ENCODE measurements around the gene MICAL3. TPM values are rescaled to one million over a fixed set of nuclear protein-coding genes. Genes with fewer than 3 reads are reported as not detected.
"Not testable (repeated sequence)": the region's sequence is repeated elsewhere in the genome, so short reads cannot be mapped to it uniquely, and the experiment has no call there.

MICAL3 gene
- total RNA-seq, 1 donor from 2014 or later = 36.9 TPM

GRCh38 chr22:18042685-18043084 is 18.3 kb upstream of the MICAL3 start:
- Histone ChIP-seq H3K4me3 (no peak overlapping the region), H3K4me1 (peaks cover 3 to 12% of the 10 kb centered on the region in 2 donors), H3K9me3 (no peaks in the 10 kb centered on the region), H3K27ac (no peak overlapping the region), H3K36me3 (no peaks in the 10 kb centered on the region), H3K27me3 (no peaks in the 10 kb centered on the region)
- DNase-seq (ENCODE audit: low spot score in 2 of 2) = no peak
- TF ChIP-seq, protein P1, sequence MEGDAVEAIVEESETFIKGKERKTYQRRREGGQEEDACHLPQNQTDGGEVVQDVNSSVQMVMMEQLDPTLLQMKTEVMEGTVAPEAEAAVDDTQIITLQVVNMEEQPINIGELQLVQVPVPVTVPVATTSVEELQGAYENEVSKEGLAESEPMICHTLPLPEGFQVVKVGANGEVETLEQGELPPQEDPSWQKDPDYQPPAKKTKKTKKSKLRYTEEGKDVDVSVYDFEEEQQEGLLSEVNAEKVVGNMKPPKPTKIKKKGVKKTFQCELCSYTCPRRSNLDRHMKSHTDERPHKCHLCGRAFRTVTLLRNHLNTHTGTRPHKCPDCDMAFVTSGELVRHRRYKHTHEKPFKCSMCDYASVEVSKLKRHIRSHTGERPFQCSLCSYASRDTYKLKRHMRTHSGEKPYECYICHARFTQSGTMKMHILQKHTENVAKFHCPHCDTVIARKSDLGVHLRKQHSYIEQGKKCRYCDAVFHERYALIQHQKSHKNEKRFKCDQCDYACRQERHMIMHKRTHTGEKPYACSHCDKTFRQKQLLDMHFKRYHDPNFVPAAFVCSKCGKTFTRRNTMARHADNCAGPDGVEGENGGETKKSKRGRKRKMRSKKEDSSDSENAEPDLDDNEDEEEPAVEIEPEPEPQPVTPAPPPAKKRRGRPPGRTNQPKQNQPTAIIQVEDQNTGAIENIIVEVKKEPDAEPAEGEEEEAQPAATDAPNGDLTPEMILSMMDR (IDR thresholded peaks at IDR 0.05) = no peak
- intact Hi-C loops (cut with DNase I) = no loop called here

DNA sequence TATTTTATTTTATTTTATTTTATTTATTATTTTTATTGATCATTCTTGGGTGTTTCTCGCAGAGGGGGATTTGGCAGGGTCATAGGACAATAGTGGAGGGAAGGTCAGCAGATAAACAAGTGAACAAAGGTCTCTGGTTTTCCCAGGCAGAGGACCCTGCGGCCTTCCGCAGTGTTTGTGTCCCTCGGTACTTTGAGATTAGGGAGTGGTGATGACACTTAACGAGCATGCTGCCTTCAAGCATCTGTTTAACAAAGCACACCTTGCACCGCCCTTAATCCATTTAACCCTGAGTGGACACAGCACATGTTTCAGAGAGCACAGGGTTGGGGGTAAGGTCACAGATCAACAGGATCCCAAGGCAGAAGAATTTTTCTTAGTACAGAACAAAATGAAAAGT is 16.5 kb upstream of the MICAL3 start:
- H3K27me3 ChIP-seq; DNase-seq (ENCODE audit: low spot score in 2 of 2); H3K36me3 ChIP-seq; intact Hi-C loops (cut with DNase I); H3K27ac ChIP-seq; H3K9me3 ChIP-seq; H3K4me3 ChIP-seq: not testable (repeated sequence)
- peaks cover 3 to 12% of the 10 kb centered on the region in 2 donors for H3K4me1 ChIP-seq

DNA sequence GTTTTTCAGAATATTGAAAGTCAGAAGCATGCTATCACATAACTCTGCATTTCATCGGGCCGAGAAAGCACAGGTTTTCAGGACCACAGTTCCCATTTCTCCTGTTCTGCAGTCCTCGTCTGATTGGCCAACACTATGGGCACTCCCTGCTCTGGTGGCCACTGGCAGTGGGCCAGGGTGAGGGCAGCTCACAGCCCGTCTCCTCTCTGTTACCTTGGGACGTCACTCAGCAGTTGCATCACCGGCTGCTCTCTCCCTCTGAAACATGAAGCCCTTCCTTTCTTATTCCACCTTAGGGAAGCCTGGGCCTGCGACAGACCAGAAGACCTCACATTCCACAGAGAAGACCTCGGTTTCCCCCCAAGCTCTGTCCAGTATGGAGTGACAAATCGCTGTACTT is 11.4 kb upstream of the MICAL3 start:
- Histone ChIP-seq H3K4me3 (no peak overlapping the region), H3K9me3 (no peaks in the 10 kb centered on the region), H3K36me3 (no peaks in the 10 kb centered on the region), H3K27me3 (no peaks in the 10 kb centered on the region), H3K4me1 (peaks cover 0 to 10% of the 10 kb centered on the region in 2 donors), H3K27ac (no peak overlapping the region)
- TF ChIP-seq, protein P1 (IDR thresholded peaks at IDR 0.05) = no peak
- DNase-seq (ENCODE audit: low spot score in 2 of 2) = no peak
- intact Hi-C loops (cut with DNase I) = no loop called here

- intact Hi-C loops (cut with DNase I) = no loop called here
- TF ChIP-seq, protein P1 (IDR thresholded peaks at IDR 0.05) = no peak
- peaks cover 0 to 10% of the 10 kb centered on the region in 2 donors for H3K4me1 ChIP-seq
- peak overlapping the region; percentile 67 to 68 for H3K27ac ChIP-seq
- H3K36me3 ChIP-seq = no peaks in the 10 kb centered on the region
- no peaks in the 10 kb centered on the region for H3K9me3 ChIP-seq
- DNase-seq (ENCODE audit: low spot score in 2 of 2) = no peak
- no peaks in the 10 kb centered on the region for H3K27me3 ChIP-seq
- H3K4me3 ChIP-seq = no peak overlapping the region
Measured at GRCh38 chr22:18034076-18034475, 9.7 kb upstream of the MICAL3 start.

DNA sequence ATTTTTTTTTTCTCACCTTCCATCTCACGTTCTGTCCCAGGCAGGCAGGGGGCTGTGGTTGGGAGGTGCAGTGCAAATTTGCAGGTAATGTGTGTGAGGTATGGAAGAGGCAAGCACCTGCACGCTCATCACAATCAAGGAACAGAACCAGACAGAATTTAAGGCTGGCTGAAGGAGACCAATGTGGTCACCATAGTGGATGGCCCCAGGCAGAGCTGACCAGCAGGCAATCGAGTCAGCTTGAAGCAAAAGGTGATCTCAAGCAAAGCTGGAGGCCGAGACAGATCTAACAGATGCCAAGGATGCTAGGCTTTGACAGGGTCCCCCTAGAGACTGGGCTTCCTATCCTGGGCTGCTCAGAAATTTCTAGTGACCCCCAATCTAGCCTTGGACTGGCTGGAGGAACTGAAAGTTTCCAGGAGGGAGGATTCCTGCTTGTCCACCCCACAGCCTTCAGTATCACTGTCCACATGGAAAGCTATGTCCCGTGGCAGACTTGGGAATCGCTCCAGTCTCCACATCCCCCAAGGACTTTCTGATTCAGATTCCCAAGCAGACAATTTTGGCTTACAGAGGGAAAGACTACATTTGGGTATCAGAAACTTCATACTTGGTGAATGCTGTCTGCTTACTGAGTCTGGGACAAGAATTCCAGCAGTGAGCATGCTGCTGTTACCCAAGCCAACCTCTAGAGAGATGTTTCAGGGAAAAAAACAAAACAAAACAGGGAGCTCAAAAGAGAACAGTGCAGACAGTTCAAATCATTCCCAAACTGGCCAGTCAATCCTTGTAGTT is 9.0 kb upstream of the MICAL3 start:
- DNase-seq (ENCODE audit: low spot score in 2 of 2) = no peak
- Histone ChIP-seq H3K36me3 (no peaks in the 10 kb centered on the region), H3K4me3 (no peak overlapping the region), H3K27ac (peak overlapping the region; percentile 67 to 68), H3K27me3 (no peaks in the 10 kb centered on the region), H3K9me3 (no peaks in the 10 kb centered on the region), H3K4me1 (peaks cover 0 to 10% of the 10 kb centered on the region in 2 donors)
- TF ChIP-seq, protein P1 (IDR thresholded peaks at IDR 0.05) = peak in 1 of 3 experiments; percentile 9
- intact Hi-C loops (cut with DNase I) = no loop called here

GRCh38 chr22:18032455-18033101 is 8.2 kb upstream of the MICAL3 start:
- Histone ChIP-seq H3K27ac (no peak overlapping the region), H3K4me3 (no peak overlapping the region), H3K27me3 (no peaks in the 10 kb centered on the region), H3K4me1 (peaks cover 0 to 10% of the 10 kb centered on the region in 2 donors), H3K36me3 (no peaks in the 10 kb centered on the region), H3K9me3 (no peaks in the 10 kb centered on the region)
- DNase-seq (ENCODE audit: low spot score in 2 of 2) = no peak
- TF ChIP-seq, protein P1 (IDR thresholded peaks at IDR 0.05) = no peak
- intact Hi-C loops (cut with DNase I) = no loop called here

Measured in ascending aorta (tissue), 2 donors.